Choroid plexus epithelial cell (primary cell): ENCODE measurements around the gene SMOC2.

ENCODE experiments used
- DNase-seq: peaks from one replicate; pipeline ENCODE4 v3.0.0-alpha.2; 2010; ENCODE audit warnings: low read depth
- H3K4me3 ChIP-seq: 2 replicates; pipeline ENCODE4 v1.5.1; 2011; ENCODE audit warnings: low read depth, mild to moderate bottlenecking, control low read depth, low read length, moderate library complexity
- TF ChIP-seq, protein P1 (sequence below): conservative IDR thresholded peaks from 2 replicates; pipeline ENCODE4 v1.5.1; 2011; ENCODE audit warnings: low read depth, mild to moderate bottlenecking, control low read depth, inconsistent platforms, low read length, moderate library complexity

SMOC2 gene

DNA sequence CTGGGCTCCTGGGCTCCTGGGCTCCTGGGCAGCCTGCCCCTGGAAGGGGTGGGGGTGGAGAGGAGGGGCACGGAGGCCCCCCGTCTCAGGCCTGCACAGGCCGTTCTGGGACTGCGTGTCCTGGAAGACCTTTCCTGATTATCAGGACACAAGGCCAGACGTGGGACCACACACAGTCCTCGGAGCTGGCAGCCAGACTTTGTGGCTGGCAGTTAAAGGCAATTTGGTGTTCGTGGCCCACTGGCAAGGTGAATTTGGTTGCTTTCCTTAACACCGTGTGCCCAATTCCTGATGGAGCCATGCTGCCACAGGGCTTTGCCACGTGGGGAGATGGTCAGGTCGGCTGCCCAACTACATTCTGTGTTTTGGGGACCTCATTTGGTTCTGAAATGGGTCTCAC is 113.5 kb downstream of the SMOC2 start:
- no peak overlapping the region for H3K4me3 ChIP-seq
- TF ChIP-seq, protein P1, sequence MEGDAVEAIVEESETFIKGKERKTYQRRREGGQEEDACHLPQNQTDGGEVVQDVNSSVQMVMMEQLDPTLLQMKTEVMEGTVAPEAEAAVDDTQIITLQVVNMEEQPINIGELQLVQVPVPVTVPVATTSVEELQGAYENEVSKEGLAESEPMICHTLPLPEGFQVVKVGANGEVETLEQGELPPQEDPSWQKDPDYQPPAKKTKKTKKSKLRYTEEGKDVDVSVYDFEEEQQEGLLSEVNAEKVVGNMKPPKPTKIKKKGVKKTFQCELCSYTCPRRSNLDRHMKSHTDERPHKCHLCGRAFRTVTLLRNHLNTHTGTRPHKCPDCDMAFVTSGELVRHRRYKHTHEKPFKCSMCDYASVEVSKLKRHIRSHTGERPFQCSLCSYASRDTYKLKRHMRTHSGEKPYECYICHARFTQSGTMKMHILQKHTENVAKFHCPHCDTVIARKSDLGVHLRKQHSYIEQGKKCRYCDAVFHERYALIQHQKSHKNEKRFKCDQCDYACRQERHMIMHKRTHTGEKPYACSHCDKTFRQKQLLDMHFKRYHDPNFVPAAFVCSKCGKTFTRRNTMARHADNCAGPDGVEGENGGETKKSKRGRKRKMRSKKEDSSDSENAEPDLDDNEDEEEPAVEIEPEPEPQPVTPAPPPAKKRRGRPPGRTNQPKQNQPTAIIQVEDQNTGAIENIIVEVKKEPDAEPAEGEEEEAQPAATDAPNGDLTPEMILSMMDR, result no peak
- DNase-seq, result no peak

- no peak for DNase-seq
- TF ChIP-seq, protein P1, result no peak
- no peak overlapping the region for H3K4me3 ChIP-seq
Measured at GRCh38 chr6:168554898-168555617, 114.1 kb downstream of the SMOC2 start.

DNA sequence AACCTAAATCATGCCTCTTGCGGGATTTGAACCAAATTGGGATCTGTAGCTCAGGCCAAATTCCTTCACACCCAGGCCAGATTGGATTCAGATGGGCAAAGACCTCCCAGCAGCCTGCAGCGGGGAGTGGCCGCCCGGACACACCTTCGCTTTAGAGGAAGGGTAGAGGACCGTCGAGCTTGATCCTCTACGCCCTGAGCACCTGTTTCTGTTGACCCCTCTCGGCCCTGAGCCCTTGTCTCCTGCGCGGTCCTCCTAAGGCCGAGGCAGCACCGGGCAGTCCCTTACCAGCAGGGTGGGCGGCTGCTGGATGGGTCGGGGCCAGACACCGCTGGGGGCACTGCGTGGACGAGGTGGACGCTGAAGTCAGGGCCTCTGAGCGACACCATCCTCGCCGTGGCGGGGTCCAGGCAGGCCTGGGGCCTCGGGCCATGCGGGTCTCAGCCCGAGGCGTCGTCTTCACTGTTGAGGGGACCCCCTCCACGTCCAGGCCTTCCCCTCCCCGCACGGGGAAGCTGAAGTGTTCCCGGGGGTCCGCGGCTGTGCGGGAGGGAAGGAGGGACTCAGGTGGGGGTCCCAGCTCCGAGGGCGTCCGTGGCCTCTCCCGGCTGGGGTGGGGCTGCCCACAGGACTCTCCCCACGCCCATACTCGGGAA is 114.8 kb downstream of the SMOC2 start:
- DNase-seq, result no peak
- no peak overlapping the region for H3K4me3 ChIP-seq
- TF ChIP-seq, protein P1, result no peak

GRCh38 chr6:168557512-168557911 is 116.5 kb downstream of the SMOC2 start:
- TF ChIP-seq, protein P1, result no peak
- no peak overlapping the region for H3K4me3 ChIP-seq
- no peak for DNase-seq

- TF ChIP-seq, protein P1, result no peak
- H3K4me3 ChIP-seq, result no peak overlapping the region
- DNase-seq, result no peak
Measured at GRCh38 chr6:168558686-168559085, 117.7 kb downstream of the SMOC2 start.

DNA sequence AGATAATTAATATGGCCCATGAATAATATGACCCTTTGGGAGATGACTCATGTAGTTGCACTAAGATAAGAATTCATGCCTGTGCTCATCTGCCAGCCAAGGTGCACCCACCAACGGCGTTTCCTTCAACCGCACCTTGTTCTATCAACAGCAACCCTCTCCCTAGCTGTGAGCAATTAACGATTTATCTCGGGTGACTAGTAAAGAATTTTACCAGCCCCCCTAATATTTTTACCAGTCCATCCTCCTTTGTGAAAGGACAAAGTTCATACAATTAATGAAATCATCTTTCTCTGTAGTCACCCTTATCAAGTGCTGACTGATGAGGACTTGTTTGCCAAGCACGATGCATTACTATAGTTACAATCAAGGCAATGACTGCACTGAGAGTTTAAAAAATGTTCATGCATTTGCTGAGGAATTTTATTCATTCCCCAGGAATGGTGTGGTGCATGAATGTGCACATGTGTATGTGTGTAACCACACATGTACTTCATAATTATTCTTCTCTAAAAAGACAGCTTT is 118.7 kb downstream of the SMOC2 start:
- TF ChIP-seq, protein P1, result no peak
- DNase-seq, result no peak
- H3K4me3 ChIP-seq, result no peak overlapping the region
